GM18520 (cell line): ENCODE data around the gene AP3M1.
A peak's percentile ranks its signal among the peaks of the same experiment; 100 is the strongest.
"Not testable (repeated sequence)": the region's sequence is repeated elsewhere in the genome, so short reads cannot be mapped to it uniquely, and the experiment has no call there.

Experiments
- ATAC-seq: cut with Tn5 transposase; IDR thresholded peaks from one replicate; pipeline ENCODE4 v1.9.1; 2021; ENCODE audit not compliant: unreplicated experiment

Gene AP3M1

DNA sequence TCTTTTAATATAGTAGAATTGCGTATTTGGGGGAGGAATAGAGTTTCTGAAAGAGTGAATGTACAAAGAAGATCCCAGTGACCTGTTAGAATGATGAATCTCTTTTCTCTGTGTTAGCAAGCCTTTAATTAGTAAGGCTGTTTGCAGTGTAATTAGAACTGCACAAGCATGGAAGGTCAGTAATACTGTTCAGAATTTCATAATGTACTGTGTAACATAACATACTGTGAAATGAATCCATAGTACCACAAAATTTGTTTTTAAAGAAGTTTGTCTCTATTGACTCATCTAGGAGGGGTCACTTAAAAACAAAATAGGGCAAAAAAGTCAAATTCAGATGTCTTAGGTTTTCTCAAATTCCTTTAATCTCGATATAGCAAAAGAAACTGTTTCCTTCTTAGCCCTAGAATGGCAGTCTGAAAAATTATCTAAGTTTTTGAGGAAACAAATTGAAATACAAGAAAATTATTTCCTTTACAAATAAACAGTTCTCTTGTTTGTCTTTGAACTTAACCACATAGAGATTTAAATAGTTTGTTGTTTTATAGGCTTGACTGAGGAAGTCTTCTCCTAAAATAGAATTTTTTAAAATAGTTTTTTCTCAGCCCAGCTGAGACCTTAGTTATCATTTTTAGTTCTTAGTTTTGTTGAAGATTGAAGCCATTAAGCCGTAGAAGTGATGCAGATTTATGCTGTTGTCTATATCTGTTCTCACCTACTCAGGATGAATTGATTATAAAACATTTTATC is 12.9 kb upstream of the AP3M1 start:
- ATAC-seq: no peak

DNA sequence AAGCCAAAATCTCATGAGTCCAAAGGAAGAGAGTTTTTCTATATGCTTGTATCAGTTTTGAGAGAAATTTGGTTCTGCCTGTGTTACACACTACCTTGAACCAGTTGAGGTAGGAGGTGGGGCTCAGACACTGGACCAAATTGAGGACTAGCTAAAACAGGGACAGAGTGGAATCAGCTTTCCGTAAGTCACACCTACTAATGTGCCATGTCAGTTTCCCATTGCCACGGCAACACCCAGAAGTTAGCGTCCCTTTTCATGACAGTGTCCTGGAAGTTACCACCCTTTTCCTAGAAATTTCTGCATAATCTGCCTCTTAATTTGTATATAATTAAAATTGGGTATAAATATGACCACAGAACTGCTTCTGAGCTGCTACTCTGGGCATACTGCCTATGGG is 9.4 kb upstream of the AP3M1 start:
- ATAC-seq: no peak

DNA sequence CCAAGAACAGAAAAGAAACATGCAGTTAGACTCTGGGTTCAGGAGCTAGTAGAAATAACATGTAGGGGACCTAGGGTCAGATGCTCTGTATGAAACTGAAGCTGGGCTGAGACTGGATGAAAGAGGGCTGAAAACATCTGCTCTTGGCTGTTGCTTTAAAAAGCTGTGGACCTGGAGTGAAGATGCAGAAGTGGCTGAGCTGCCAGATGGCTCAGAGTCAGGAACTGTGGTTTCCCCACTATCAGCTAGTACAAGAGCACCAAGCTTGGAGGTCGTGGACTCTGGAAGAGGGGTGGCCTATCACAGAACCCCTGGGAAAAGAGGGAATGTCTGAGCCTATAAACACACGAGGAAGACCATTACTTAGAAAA is 6.3 kb upstream of the AP3M1 start:
- ATAC-seq: no peak

DNA sequence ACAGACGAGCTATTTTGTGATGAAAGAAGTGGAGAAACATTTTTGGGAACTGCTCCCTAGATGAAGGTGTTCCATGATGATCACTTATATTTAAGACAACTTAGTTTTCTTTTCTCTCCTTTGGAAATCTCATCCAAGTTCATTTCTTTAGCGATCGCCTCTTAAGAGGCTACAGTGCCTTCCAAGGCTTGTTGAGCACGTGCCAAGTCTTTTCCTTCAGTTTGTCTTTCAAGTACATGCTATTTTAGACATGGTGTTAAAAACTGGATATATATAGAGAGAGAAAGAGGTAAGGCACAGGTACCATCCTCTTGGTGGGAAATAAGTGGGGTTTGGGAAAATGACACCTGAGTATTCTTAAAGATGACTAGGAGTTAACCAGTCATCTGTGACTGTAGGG is 3.0 kb upstream of the AP3M1 start:
- ATAC-seq: no peak

DNA sequence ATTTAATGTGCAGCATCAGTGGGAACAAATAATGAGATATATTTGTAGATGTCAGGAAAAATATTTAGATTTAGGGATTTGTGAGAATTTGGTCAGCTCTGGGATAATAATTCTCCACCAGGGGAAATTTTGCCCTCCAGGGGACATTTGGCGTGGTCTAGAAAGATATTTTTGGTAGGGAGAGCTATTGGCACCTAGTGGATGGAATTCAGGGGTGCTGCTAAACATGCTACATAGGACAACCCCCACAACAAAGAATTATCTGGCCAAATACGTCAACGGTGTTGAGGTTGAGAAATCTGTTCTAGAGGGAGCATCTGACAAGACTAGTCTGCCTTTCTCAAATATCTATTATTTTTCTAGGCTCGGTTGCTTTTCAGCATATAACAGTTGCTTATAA is 2.5 kb upstream of the AP3M1 start:
- no peak for ATAC-seq

DNA sequence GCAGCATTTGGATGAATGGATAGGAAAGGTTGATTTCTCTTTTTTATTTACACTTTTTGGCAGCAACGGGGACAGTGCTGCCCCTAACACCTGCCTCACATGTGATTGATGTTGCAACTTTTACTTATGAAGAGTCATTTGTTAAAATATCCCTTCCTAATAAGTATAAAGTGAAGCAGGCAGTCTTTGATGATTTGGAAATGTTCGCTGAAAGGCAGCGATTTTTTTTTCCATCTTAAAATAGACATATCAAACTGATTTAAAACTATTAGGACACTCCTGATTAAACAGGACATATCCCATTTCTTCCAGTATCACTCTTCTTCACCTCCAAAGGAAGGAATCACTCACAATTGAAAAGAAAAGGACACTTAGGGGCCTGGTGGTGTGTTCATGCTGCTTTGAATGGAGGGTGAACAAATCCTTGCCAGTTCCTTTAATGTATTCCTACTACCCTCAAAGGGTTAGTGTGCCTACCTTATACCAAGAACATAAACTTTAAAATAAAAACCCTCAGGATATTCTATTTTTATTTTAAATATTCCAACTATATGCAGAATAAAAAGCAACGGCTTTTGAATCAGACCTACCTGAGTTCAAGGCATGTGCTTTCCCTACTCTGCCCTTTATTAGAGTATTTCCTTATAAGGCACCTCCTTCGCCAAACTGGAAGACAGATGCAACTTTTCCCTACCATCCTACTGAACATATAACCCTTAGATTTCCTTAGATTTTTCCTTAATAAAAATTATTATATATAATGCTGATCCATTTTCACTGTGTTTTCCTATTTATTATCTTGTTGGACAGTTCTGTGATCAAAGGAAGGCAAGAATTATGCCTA is 1.5 kb upstream of the AP3M1 start:
- no peak for ATAC-seq

DNA sequence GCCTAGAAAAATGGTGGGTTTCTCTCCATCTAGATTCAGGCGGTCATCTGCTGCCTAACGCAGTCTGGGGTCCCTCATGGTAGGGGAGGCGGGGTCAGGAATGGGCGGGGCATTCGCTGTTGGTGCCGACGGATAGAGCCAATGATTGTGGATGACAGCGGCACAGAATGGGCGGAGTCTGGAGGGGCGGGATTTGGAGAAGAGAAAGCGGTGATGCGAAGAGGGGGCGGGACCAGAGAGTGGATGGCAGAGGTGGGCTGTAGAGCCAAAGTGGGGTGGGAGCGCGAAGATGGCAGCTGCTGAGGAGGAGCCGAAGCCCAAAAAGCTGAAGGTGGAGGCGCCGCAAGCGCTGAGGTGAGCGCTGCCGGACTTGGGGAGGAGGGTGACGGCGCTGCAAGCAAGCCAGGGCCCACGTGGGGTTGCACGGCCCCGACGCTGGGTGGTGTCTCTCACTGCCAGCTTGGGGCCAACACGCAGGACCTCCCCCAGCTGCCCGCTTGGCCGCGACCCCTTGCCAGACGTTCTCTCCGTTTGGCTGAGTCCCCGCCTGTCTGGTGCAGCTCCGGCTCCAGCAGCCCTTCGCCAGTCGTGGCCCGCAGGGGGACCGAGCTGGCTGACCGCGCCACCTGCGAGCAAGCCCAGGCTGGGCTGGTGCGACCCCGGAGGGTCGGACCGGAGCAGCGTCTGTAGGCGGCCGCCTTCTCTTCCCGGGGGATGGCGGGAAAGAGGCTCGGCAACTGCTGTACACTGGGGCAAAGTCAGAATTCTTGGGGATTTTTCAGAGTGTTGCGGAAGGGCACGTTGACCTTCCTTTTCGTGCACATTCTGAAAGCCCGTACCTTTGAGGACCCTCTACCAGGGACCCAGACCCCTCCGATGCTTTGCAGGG is 606 bp upstream of the AP3M1 start, which contains the start of gene ADK:
ADK (plus strand) TSS at position 232 of the 889 bp plus-strand sequence; CDS start at position 290, 58 bp downstream.
- ATAC-seq: peak; percentile 59

DNA sequence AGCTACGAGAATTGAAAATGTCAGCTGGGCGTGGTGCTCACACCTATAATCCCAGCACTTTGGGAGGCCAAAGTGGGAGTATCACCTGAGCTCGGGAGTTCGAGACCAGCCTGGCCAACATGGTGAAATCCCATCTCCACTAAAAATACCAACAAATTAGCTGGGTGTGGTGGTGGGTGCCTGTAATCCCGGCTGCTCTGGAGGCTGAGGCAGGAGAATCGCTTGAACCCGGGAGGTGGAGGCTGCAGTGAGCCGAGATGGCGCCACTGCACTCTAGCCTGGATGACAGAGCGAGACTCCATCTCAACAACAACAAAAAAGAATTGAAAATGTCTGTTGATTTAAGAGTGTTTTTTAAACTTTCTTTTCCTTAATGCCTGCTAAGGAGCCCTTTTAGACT is 3.6 kb downstream of the AP3M1 start:
- ATAC-seq: not testable (repeated sequence)

DNA sequence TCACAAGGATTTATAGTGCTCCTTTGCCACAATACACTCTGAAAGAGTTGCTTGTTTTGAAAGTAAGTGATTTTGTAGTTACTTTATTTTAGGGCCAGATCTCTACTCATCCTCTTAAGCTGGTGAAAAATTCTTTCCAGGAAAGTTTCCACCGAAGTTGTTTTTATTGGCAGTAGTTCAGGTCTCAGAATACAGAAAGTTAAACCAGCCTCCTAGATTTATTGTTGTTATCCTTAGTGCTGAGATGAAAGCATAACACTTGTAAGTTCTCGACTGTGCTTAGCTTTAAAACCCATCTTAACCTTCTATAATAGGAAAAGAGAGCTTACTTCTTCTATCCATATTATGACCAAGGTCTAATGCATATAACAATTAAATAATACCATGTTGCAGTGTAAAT is 5.5 kb downstream of the AP3M1 start:
- ATAC-seq: no peak

DNA sequence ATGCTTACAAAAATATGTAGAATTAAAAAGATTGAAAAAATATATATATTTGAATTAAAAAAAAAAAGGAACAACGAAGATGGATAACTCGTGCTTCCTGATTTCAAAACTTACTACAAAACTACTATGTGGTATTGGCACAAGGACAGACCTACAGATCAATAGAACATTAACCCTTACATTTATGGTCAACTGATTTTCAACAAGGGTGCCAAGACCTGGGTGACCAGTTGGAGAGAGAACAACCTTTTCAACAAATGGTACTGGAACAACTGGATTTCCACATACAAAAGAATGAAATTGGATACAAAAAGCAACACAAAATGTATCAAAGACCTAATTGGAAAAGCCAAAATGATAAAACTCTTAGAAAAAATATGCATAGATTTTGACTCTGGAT is 10.1 kb downstream of the AP3M1 start:
- no peak for ATAC-seq

DNA sequence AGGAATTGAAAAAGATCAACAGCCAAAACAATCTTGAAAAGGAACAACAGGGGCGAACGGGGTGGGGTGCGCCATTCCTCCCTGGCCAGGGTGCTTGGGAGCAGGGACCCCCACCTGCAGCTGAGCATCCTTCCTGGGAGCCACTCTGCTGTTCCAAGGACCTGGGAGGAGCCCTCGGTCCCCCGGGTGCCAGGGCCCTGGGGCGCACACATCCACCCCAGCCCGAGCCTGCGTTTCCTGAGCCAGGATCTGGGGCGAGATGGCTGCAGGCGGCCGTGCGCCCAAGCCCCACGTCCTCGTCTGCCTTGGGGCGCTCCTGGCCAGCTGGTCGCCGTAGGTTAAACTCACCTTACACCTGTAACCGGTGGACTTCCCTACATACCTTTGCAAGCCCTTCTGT is 10.6 kb downstream of the AP3M1 start:
- ATAC-seq: no peak

DNA sequence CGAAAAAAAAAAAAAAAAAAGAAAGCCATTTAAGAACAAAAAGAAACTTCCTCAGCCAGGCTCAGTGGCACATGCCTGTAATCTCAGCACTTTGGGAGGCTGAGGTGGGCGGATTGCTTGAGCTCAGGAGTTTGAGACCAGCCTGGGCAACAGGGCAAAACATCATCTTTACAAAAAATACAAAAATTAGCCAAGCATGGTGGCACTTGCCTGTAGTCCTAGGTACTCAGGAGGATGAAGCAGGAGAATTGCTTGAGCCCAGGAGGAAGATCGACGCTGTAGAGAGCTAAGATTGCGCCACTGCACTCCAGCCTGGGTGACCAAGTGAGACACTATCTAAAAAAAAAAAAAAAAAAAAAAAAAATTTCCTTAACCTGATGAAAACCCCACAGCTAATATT is 12.0 kb downstream of the AP3M1 start:
- ATAC-seq: not testable (repeated sequence)

DNA sequence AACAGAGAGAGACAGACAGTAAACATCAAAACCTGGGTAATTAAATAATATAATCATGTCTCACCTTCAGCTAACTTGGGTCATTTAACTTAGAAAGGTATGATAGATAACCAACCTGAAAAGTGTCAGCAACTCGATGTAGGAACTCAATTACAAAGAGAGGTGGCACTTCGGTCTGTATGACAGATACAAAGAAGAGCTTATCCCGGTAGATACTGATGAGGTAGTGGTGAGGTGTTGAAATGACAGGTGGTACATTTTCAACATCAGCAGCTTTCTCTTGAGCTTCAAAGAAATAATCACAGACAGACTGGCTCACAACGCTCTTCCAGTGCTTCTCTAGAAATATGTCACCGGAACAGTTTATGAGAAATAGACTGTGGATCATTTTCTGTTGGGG is 12.6 kb downstream of the AP3M1 start:
- no peak for ATAC-seq

DNA sequence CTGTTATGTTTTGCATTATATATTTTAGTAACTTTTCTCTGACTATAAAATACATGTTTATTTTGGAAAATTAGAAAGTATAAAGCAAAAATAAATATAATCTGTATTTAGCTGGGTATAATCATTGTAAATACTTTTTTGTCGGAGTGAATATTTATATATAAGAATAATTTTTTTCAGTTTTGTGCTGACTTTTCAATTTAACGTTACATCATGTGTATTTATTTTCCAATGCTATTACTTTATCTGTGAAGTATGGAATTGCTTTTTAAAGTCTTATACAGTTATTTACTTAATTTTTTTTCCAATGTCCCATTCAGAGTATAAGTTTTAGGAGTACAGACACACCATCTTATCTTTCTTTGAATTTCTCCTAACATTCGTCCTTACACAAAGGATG is 15.2 kb downstream of the AP3M1 start:
- ATAC-seq: no peak

DNA sequence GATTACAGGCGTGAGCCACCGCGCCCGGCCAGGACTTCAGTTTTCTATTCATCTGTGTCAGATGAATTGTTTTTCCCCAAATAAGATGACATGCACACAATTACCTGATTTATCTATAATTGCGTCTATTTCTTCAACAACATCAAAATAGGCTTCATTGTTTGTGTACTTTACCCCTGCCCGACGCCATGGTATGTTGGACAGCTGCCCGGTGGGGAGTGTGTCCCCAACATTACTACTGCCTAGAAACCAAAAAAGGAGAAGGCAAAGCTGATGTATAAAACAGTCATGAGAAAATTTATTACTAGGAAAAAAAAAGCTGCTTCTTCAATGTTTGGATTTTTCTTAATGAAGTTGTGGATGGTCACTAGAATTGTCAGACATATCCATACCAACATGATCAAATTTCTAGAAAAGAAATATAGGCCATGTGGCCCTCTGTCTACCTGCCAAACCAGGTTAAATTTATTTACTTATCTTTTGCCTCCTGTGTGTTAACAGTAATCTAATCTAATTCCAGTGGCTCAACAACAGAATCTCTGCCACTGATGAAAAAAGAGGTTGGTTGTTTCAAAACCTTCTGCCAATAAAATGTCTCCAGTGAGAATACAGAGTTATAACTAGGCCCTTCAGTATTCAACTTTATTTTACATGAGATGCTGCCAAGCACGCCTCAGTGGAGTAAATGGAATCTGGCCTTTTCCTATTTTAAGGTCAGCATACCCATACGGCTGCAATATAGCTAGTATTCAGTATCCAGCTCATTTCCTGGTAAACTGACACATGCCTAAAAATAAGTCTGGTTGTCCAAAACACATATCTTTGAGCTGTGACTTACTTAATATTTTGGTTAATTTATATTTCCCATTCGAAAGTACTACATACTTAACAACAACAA is 16.5 kb downstream of the AP3M1 start:
- ATAC-seq: no peak

DNA sequence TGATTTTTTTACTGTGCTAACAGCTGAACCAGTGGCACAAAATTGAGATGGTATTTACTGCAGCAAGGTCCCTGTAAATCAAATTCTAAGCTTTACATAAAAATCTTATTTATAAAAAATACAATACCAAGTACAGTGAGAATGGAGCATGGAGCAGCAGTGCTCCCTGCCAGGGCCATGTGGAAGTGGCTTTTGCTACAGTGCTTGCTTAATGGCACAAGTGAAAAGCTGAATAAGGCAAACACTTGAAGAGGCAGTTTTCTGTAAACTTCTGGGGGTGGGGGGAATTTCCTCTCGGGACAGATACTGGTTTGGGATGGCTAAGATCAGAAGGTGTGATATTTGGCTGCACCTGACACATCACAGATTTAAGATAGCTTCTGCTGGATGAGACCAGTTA is 27.5 kb downstream of the AP3M1 start:
- ATAC-seq: no peak

DNA sequence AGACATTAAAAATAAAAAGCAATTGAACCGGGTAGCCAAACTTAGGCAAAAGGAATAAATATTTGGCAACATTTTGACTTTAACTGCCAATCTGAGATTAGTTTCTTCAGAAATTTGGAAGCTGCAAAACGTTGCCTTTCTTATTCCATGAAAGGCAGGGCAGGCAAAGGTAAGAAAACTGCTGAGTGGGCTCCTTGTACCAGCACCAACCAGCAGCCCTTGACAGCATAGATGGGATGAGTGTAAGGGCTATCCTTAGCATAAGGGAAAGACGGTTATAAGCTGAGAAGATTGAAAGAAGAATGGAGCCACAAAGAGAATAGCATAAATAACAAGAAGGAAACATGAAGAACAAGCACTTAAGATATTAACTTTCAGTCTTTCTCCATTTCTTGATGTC is 28.6 kb downstream of the AP3M1 start:
- ATAC-seq: no peak

DNA sequence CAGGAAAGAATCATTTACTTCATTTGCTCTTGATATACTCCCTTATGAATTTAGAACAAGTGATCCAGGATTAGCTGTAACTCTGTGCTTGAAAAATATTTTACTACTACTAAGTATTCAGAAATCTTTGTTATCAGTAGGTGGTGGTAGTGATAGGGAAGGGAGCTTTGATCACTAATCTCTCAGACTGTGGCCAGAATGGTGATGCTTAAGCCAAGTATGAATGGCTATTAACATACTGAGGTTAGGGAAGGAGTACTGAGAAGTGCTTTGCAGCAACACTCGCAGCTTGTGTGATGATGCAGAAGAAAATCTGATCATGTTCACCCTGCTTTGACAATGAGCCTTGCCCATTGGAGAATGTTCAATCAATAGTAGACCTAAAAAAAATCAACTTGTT is 29.3 kb downstream of the AP3M1 start:
- no peak for ATAC-seq

DNA sequence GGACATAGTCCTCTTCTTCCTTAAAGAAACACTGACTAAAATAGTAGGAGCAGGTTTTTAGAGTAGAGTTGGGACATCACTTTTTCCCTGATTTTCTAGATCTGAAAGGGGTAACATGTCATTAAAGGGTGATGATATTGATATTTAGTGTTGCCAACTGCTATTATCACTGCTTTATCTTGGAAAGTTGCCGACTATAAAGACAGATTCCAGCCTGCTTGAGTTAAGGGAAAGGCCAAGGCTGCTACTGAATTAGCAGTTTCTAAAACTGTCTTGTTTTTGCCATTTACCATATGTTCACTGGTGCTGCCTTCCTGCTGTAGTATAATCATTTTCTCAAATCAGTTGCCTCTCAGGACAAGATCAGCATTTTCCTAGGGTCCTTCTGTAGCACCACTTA is 29.7 kb downstream of the AP3M1 start:
- ATAC-seq: no peak

DNA sequence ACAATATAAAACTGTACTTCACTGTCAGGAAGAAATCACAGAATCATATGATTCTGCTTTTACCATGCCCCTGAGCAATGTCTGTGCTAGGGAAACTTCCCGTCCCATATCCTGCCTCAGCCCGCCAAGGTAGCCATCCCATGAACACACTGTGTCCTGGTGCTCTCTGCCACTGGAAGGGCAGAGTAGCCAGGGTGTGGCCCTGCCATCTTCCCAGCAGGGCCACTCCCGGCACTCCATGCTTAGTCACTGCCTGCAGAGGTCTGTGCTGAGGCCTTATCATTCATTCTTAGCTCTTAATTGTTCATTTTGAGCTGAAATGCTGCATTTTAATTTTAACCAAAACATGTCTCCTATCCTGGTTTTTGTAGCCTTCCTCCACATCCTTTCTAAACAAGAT is 31.8 kb downstream of the AP3M1 start:
- ATAC-seq: no peak
